Purkinje cell (primary cell): Measurements from ENCODE around the gene GPR35. TPM values are rescaled to one million over a fixed set of nuclear protein-coding genes. Genes with fewer than 3 reads are reported as not detected.

Source experiments
- polyA plus RNA-seq: library from polyadenylated mRNA; unstranded; fragments of >200 nt; fragmentation: Nextera tagmentation; gene quantifications from 2 replicates; pipeline ENCODE4 v1.2.1, GENCODE V29; 2014

GPR35 gene, protein sequence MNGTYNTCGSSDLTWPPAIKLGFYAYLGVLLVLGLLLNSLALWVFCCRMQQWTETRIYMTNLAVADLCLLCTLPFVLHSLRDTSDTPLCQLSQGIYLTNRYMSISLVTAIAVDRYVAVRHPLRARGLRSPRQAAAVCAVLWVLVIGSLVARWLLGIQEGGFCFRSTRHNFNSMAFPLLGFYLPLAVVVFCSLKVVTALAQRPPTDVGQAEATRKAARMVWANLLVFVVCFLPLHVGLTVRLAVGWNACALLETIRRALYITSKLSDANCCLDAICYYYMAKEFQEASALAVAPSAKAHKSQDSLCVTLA
- polyA plus RNA-seq = not detected in 2 replicates

DNA sequence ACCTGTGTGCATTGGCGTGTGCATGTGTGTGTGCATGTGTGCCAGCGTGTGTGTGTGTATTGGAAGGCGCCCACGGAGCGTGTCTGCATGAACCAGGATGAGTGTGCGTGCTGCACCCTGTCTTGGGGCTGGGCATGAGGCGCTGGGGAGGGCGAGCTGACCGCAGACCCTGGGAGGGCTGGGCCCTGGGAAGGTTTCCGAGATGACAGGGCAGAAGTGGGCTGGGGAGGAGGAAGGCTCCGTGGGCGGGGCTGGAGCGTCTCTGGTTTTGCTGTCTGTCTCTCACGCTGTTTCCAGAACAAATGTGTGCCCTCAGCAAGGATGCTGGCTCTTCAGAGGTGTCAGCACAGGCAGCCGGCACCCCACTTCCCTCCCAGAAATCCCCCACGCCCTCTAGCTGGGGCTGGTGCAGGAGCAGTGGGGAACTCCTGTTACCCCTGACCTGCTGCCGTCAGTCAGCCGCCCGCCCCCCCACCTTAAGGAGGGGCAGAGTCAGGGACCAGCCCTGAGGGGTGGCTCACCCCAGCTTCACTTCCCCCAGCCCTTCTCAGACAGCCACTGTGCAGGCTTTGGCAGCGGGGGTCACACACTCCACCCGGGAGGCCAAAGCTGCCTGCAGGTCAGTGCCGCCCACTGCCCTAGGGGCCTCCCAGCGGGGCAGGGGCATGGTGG, at the start of gene GPR35:
Gene GPR35 (plus strand): TSS at position 531 of the 672 bp plus-strand sequence. CDS start 4,473 bp downstream, outside the sequence.

DNA sequence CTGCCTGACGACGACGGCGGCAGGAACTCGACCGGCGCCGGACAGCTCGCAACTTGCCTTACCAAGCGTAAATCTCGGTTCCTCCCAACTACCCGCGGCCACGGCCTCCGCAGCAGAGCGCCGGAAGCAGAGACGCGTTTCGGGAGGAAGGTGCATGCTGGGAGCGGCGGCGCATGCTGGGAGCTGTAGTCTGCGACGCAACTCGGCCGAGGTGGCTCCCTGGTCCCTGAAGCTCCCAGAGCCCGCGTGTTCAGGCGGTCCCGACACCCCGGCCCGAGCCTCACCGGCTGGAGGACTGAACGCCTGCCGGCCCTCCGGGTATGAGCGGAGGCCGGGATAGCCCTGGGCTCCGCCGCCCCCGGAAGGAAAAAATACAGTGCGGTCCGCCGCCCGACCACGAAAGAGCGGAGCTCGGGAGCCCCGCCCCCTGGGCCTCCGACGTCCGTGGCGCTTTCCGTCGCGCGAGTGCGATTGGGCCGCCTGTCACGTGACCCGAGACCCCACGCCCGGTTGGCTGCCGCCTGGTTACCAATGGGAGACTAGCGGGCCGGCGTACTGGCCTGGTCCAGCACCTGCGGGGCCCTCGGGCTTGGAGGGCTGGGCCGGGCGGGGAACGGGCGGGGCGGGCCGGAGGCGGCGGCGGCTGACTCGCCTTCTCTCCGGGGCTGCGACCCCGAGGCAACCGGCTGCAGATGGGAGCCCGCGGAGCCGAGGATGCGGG, 38.9 kb upstream of the GPR35 start, which contains the start of gene CAPN10:
Gene CAPN10 (plus strand): TSS at position 537 of the 721 bp plus-strand sequence. CDS start 178 bp downstream, at position 715.

Other genes starting within 250 kb of the GPR35 start
- gene GPC1, start 189.8 kb upstream of the GPR35 start, polyA plus RNA-seq = 0.13 and 1.8 TPM in 2 replicates
- 0.95 and 1.5 TPM in 2 replicates for gene ANKMY1, start 67.5 kb upstream of the GPR35 start, polyA plus RNA-seq
- 15.1 and 23.7 TPM in 2 replicates for gene DUSP28, start 65.1 kb upstream of the GPR35 start, polyA plus RNA-seq
- 0.19 and 0.25 TPM in 2 replicates for gene RNPEPL1, start 57.0 kb upstream of the GPR35 start, polyA plus RNA-seq
- 0.90 and 1.5 TPM in 2 replicates for gene CAPN10, start 38.7 kb upstream of the GPR35 start, polyA plus RNA-seq
- not detected in 2 replicates for gene AQP12B, start 57.4 kb downstream of the GPR35 start, polyA plus RNA-seq
- gene AQP12A, start 66.4 kb downstream of the GPR35 start, polyA plus RNA-seq = not detected in 2 replicates
- gene KIF1A, start 194.7 kb downstream of the GPR35 start, polyA plus RNA-seq = 23.0 and 31.6 TPM in 2 replicates
- not detected in 2 replicates for gene AGXT, start 243.3 kb downstream of the GPR35 start, polyA plus RNA-seq